HG03139 (cell line): ENCODE measurements around the gene NR2C2.

Source experiments
- ATAC-seq: cut with Tn5 transposase; IDR thresholded peaks from one replicate; pipeline ENCODE4 v1.9.1; 2021; ENCODE audit not compliant: unreplicated experiment

The NR2C2 gene

DNA sequence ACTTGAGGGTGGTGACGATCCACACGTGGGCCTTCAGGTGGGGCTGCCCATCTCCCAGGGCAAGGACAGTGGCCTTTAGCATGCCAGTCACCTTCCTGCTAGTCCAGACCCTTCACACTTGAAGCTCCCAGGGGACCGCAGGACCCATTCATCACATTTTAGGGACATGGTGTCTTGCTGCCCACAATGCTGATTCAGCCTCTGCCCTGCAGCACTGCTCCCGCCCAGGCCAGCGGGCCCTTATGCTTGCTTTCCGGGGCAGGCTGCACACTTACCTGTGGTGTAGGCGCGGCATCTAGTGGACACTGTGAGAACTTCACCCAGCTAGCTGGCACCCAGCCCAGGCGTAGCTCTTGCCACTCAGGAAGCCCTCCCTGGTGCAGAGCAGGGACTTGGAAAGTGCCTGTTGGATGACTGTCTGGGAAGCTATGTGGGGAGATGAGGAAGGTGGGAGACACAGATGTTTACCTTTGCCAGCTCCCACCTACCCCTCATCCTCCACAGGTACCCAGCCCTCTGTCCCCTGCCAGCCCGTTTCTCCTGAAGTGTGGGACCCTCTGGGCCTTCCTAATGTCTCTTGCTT lies 26.3 kb upstream of the NR2C2 start:
- ATAC-seq = no peak

DNA sequence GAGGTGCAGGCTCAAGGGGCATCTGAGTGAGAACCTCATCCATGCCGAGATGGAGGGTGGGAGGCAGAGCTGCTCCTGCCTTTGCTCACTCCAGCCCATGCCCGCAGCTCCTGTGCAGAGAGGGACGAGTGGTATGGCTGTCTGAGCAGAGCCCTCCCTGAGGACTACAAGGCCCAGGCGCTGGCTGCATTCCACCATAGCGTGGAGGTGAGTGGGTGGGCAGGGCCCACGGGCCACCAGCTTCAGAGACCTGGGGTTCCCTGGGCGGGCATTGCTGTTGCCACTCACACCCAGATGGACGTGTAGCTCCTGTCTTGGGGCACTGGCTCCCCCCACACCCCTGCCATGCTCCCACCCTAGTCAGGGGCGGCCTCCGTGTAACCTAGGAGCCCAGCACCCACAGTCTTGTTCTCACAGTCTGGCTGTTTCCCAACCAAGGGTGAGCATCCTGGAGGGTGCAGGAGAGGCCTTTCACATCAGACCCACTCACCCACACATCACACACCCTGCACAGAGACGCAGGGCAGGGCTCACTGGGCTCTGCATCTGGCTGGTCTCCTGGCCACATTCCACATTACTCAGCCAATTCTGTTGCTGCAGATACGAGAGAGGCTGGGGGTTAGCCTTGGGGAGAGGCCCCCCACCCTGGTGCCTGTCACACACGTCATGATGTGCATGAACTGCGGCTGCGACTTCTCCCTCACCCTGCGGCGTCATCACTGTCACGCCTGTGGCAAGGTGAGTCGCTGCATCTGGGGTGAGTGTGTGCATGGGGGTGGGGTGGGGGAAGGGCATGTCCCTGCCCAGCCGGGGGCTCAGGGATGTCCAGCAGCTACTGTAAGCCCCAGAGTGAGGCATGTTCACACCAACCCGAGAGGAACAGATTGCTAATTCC lies 25.3 kb upstream of the NR2C2 start:
- no peak for ATAC-seq

DNA sequence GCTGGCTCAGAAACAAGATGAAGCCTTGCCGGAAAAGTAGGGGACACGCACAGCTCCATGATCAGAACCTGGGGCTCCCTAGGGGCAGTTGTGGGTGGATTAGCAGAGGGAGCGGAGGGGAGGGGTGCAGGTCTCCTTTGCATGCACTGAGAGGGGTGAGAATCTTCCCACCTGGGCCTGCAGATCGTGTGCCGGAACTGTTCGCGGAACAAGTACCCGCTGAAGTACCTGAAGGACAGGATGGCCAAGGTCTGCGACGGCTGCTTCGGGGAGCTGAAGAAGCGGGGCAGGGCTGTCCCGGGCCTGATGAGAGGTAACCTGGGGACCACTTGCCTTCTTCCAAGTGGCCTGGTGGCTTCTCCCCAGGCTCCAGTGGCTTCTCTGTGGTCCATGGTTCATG lies 24.5 kb upstream of the NR2C2 start:
- no peak for ATAC-seq

DNA sequence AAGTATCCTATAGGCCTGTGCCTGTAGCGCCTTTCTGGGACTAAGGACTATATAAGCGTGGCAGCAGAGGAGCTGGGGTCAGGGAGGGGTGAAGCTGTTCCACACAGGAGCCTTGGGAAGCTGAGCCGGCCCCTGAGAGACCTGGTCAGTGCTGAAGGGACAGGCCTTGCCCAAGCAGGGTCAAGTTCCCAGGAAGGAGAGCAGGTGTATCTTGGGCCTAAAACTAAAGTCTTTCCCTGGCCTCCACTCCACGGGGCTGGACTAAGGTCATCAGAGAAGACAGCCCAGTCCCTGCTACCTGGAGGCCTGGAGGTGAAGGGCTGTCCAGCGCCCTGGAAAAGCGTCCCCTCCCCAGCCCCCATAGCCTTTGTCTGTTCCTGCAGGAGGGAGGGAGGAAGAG lies 23.9 kb upstream of the NR2C2 start:
- ATAC-seq = no peak

DNA sequence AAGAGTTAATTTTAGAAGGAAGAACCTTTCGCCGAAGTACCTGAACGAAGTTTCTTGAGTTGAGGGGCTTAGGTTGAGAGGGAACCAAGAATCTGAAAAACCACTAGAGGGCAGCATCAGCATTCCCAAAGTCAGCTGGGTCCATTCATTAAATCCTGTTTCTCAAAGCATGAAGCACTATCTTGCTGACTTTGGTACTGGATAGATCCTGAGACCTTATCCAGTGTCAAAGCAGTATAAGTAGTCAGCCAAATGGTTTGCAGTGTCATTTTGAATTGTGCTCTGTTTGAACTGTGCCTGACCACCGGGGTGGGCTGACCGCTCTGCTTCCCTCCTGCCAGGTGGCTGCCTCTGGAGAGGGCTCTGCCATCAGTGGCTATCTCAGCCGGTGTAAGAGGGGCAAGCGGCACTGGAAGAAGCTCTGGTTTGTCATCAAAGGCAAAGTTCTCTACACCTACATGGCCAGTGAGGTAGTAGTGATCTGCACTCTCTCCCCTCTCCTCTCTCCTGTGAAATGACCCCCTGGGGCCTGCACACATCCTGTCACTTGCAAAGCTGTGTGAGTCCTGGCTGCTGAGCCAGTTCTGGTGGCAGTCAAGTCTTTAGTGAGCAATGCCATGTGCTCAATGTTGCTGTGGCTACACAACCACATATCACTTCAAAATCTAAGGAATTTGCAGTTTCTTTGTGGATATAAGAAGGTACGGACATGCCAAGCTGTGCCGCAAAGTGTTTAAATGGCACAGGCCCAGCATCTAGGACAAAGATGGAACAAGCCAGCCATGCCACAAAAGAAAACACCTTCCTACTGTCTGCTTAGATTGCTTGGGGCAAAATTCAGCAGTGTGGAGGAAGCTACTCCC lies 21.4 kb upstream of the NR2C2 start:
- no peak for ATAC-seq

DNA sequence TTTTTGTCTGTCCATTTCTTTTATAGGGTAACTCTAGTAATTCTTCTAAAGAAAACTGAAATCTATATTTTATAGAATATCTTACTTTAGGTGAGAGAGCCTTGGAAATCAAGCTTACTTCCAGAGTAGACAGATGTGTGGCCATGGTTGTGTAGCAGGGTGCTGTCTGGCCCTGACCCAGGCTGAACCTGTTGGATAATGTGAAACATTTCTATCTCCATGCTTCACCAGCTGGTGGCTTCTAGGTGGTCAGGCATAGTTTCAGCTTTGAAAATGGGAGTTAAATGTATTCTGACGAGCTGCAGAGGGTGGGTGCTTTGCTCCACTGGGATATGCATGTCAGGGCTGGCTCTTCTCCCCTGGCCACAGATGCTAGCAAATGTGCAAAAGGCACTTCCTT lies 20.8 kb upstream of the NR2C2 start:
- no peak for ATAC-seq

DNA sequence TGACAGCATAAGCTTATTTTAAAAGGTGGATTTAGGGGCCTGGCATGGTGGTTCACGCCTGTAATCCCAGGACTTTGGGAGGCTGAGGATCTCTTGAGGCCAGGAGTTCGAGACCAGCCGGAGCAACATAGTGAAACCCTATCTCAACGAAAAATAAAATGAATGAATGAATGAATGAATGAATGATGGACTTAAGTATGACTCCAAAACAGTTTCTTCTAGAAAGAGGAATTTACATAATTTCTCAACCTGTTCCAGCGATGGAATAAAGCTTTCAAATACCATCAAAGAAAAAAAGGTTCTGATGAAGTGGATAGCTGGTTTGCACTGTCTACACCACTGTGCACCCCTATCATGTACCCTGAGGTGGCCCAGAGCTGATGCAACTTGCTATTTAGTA lies 20.1 kb upstream of the NR2C2 start:
- ATAC-seq = no peak

DNA sequence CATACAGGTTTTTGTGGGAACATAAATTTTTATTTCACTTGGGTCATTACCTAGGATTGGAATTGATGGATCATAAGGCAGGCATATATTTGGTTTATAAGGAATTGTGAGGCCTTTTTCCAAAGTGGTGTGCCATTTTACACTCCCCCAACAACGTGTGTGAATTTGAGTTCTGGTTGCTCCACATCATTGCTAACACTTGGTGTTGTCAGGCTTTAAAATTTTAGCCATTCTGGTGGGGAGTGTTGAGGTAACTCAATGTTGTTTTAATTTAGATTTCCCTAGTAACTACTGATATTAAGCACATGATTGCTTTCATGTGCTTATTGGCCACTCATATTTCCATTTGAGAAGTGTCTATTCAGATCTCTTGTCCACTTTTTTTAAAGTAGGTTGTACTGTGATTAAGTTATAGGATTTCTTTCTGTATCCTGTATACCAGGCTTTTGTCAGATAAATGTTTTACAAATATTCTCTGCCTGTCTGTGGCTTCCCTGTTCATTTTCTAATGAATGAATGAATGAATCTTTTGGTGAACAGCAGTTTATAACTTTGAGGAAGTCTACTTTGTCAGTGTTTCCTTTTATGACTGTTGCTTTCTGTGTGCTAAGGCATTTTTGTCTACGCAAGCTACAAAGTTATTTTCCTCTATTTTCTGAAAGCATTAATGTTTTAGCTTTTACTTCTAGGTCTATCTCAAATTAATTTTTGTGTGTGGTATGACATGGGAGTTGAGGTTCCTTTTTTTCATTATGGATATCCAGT lies 17.9 kb upstream of the NR2C2 start:
- ATAC-seq = no peak

DNA sequence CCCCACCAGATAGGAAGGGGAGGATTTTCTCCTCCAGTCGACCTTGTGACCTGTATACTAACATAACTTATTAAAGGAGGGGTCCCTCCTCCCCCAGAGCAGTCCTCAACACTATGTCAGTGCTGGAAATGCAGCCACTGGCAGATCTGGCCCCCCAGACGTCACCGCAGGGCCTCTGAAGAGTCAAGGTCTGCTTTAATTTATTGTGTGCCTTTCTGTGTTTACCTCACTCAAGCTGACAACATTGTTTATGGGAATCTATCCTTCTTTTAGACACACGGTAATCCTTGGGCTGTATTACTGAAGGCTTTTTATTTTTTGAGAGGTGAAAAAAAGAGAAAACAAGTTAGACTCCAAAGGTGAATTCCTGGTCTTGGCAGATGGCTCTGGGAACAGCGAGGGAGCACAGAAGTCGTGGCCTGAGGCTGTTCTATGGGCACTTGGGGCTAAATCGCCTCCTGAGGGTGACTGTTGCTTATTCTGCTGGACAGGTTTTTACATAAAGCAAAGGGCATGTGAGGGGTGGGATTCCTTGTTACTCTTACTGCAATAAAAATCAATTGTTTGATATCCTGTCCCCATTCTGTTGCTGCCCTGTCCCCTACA lies 13.5 kb upstream of the NR2C2 start:
- no peak for ATAC-seq

DNA sequence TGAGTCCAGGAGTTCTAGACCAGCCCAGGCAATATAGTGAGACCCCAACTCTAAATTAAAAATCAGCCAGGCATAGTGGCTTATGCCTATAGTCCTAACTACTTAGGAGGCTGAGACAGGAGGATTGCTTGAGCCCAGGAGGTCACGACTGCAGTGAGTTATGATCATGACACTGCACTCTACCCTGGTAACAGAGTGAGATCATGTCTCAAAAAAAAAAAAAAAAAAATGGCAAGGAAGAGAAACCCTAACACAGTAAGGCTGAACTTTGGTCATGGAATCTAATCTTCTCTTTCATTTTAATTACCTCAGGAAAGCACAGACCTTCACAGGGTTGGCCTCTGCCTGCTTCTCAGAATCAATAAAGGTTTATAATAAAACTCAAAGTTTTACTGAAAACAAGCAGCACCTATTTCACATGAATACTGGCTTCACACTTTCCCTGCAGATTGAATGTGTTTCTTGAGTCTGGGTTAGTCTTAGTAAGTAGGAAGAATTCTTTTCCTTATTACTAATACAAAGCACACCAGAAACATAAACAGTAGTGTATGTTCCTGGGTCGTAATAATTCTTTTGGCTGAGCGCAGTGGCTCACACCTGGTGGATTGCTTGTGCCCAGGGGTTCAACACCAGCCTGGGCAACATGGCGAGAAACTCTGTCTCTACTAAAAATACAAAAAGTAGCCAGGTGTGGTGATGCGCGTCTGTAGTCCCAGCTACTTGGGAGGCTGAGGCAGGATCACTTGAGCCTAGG lies 11.6 kb upstream of the NR2C2 start:
- ATAC-seq = no peak

DNA sequence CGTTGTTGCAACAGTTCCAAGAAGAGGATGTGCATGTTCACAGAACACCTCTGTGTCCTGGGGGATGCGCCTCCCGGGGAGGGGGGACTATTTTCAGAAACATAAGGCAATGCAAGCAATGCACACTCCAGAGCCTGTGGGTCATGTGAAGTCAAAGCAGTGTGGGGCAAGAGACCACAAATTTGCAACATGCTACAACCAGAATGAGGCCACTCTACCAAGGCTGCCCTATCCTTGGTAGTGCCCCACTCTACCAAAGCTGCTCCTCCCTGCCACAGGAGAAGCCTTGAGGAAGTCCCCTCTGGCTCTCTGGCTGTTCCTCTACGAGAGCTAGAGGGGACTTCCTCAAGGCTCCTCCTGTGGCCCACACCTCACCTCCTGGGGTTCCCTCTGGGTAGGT lies 8.4 kb upstream of the NR2C2 start:
- ATAC-seq = no peak

DNA sequence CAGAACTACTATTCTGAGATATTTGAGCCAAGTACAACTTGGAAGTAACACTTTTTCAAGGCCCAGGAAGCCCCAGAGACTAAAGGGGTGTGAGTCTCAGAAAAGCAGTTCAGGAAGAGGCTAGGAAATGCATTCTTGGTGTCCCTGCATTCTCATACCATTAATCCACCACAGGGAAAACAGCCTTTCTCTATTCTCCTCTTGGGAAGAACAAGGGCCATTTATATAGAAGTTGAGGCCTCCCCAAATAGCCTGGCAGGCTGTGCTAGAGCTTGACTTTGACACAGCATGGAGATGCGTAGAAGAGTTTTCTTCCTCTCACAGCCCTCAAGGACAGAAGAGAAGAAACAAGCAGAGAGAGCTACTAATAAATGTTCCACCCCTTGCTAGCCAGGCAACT lies 5.5 kb upstream of the NR2C2 start:
- ATAC-seq = no peak

DNA sequence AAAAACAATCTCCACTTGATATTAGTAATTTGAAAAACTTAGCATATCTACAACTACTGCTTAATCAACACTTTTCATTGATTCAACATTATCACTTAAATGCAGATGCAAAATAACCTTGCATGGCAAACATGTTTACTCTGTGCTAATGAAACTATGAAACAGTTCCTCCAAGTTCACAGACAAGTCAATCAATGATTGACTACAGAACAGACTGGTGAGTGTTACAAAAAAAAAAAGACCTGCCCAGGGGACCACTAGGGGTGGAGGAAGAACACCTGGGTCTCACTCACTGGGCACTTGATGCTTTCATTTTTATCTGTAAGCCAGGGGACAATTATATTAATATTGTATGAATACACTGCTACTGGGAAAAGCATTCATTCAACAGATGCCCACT lies 4.3 kb upstream of the NR2C2 start:
- ATAC-seq = no peak

DNA sequence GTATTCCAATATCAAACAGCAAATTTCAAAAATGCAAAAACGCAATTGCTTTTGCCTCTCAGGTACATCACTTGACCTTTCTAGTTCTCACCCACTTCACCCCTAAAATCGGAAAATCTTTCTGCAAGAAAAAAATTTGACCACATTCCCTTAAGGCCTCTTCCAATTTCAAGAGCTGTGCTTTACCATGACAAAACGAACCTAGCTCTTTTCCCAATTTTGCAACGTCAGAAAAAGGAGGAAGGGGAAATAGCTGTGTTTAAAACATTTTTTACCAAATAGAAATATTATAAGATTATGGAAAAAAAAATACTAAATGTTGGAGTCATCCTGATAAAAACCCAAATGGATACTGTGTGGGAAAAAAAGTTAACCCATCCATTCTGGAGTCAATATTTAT lies 1.1 kb upstream of the NR2C2 start:
- no peak for ATAC-seq

DNA sequence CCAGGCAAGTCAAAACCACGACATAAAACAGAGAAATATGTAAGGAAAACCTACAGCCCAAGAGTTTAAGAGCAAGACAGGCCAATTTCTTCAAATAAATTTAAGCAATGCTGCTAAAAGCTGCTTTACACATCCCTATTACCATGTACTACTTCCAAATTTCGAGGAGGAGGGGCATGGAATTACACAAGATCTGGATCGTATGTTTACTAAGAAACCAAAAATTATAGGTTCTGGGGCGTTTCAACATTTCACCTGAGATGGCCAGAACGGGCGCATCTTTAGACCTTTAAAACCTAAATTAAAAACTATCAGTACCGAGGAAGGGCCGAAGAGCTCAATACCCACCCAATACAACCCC lies 664 bp upstream of the NR2C2 start:
- ATAC-seq = no peak

DNA sequence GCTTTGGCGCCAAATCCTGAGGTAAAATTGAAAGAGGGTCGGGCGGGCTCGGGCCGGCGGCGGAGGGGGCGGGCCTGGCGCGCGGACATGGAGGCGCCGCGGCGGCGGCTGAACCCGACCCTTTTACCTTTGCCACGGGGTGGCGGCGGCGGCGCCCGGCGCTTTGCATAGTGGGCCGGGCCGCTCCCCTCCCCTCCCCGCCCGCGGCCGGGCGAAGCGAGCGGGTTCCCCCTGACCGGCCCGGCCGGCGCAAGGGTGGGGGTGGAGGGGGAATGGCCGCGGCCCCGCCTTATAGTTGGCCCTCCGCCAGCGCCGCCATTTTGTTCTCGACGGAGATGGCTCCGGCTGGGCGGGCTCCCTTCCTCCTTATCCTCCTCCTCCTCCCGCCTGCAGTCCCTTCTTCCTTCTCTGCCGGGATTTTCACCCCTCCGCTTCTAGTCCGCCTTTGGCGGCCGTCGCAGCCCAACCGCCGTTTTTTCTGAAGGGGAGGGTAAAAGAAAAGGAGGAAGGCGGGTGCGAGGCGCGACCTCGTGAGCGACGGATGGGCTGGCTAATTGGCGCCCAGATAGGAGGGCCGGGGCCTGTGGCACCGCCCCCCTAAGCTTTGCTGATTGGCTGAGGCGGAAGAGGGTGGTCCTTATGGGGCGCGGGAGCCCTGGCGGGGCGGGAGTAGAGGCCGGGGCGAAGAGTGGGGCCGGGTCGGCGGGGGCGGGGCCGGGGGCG lies 664 bp downstream of the NR2C2 start:
- peak; percentile 84 for ATAC-seq

DNA sequence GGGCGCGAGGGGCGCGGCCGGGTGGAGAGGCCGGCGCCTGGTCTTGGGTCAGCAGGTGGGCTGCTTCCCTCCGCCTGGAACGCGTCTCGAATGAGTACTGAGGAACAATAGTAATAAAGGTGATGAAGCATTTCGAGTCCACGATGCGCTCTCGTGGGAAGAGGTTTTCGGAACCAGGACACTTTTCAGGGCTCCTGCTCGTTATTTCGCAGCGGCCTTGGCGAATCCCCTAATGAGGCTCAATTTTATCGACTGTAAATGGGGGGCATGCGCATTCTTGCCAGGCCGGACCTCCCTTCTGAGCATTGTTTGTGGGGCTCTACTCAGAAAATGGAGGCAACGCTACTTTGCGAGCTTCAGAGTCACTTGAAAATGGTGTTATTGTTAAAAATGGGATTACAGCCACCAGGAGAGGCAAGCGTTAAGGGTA lies 1.2 kb downstream of the NR2C2 start:
- ATAC-seq = no peak

DNA sequence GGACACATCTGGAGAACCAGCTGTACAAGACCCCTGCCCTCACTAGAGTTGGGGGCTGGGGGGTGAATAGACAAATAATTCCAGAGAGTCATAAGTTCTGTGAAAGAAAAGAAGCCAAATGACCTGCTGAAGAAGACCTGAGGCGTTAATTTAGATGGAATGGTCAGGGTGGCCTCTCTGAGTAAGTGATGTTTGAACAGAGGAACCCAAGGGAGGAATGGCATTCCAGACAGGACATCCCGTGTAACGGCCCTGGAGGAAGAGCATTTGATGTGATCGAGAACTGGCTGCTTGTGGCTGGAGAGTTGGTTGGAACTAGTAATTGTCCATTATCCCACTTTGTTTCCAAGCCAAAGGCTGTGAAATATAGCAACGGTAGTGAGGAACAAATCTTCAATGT lies 1.7 kb downstream of the NR2C2 start:
- ATAC-seq = no peak

DNA sequence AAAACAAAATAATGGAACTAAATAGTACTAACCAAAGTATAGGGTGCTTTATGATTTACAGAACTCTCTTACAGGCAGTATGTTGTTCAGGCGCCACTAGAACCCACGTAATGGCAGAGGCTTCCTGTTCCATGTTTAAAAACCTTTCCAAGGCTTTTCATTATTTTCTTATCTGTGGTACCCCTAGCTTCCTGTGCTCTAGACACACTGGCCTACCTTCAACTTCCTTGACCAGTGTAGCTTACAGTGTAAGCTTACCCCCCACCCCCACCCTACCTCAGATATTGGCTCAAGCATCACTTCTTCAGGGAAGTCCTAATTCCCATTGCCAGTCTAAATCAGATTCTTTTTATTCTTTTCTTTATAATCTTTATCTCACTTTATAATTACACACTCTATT lies 2.9 kb downstream of the NR2C2 start:
- no peak for ATAC-seq
